ENCODE results near the gene PKD2L1.

DNA sequence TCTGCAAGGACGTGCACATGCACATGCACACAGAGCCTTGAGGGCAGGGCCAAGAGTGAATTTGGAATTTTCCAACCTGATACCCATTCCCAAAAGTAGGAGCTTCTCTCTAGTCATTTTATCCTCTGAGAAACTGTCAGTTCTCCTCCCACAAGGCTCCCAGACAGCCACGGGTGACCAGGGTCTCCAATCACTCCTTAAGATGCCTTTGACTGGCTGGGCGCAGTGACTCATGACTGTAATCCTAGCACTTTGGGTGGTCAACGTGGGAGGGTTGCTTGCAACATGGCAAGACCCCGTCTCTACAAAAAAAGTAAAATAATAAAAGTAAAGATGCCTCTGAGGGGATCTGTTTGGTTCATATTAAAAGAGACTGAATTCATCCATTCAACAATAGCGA is 30.2 kb upstream of the PKD2L1 start:
- TF ChIP-seq, protein P1, sequence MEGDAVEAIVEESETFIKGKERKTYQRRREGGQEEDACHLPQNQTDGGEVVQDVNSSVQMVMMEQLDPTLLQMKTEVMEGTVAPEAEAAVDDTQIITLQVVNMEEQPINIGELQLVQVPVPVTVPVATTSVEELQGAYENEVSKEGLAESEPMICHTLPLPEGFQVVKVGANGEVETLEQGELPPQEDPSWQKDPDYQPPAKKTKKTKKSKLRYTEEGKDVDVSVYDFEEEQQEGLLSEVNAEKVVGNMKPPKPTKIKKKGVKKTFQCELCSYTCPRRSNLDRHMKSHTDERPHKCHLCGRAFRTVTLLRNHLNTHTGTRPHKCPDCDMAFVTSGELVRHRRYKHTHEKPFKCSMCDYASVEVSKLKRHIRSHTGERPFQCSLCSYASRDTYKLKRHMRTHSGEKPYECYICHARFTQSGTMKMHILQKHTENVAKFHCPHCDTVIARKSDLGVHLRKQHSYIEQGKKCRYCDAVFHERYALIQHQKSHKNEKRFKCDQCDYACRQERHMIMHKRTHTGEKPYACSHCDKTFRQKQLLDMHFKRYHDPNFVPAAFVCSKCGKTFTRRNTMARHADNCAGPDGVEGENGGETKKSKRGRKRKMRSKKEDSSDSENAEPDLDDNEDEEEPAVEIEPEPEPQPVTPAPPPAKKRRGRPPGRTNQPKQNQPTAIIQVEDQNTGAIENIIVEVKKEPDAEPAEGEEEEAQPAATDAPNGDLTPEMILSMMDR (IDR thresholded peaks at IDR 0.05; ENCODE audit: insufficient read depth, low read length, poor library complexity, severe bottlenecking): no peak
- TF ChIP-seq EZH2phosphoT487 (conservative IDR thresholded peaks at IDR 0.05; ENCODE audit: low read length): no peak
